ENCODE results near the gene CYTH3. TPM values are rescaled to one million over a fixed set of nuclear protein-coding genes. Genes with fewer than 3 reads are reported as not detected.

The CYTH3 gene
- total and polyA plus RNA-seq, 2 of the 8 experiments (the other 6 are each of a cell fraction or from before 2014, with no cell fraction given): 10.3 to 11.9 TPM

DNA sequence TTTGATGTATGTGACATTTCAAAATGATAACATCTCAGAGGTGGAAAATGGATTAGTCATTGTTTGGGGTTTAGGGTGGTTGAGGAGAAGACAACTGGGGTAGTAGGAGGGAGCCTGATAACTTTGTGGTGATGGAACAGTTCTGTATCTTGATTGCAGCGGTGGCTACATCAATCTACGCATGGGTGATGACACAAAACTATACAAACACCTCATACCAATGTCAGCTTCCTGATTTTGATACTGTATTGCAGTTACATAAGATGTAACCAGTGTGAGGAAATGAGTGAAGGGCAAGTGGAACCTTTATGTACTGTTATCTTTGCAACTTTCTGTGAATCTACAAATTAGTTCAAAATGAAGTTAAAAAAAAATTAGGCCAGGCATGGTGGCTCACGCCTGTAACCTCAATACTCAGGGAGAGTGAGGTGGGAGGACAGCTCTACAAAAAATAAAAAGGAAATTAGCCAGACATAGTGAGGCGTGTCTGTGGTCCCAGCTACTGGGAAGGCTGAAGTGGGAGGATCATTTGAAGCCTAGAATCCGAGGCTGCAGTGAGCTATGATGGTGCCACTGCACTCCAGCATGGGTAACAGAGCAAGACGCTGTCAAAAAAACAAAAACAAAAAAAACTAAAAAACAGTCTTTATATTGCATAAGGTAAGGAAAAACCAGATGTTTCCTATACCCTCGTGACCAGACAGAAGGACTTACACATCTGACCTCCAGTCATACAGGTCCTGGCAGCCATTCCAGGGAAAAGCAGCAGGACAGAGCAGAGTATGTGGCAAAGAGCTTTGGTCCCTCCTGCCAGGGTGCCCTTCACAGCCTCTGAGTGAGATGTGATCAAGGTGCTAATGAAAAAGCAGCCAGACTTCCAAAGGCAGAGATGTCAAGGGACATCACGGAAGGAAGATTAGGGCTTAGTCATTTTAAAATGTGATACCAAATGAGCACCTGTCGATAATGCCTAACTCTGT lies 50.8 kb downstream of the CYTH3 start:
- Histone ChIP-seq H2BK12ac (ENCODE audit: low read depth, low read length) (no peak overlapping the region), H3K56ac (replicated peaks; ENCODE audit: insufficient read length, low read depth, low read length) (no peak overlapping the region), H4K91ac (replicated peaks; ENCODE audit: insufficient read length, low read length) (no peak overlapping the region), H4K20me1 (replicated peaks in 1 of 2; ENCODE audit: control insufficient read depth in 1 of 2, insufficient read depth in 2 of 2, low read length in 2 of 2) (no peaks in the 10 kb centered on the region), H2BK120ac (replicated peaks; ENCODE audit: low read depth, low read length) (no peak overlapping the region), H3K23me2 (ENCODE audit: low read depth, low read length) (no peaks in the 10 kb centered on the region), H2BK5ac (ENCODE audit: low read depth, low read length) (no peak overlapping the region), H3K4me2 (ENCODE audit: insufficient read depth in 1 of 2, low read depth in 2 of 2, low read length in 2 of 2) (no peak overlapping the region), H4K8ac (ENCODE audit: extremely low read depth, insufficient read depth, low read length) (no peak overlapping the region), H3K23ac (ENCODE audit: insufficient read length) (no peak overlapping the region), H3K4ac (replicated peaks; ENCODE audit: insufficient read length, low read depth, low read length) (no peak overlapping the region), H3K79me2 (ENCODE audit: control insufficient read depth in 1 of 2, insufficient read depth in 2 of 2, low read length in 2 of 2) (peaks cover 0 to 2% of the 10 kb centered on the region in 2 experiments; a peak in 2 of 4 replicates), H3K18ac (ENCODE audit: extremely low read depth, low read length) (no peak overlapping the region), H2AFZ (ENCODE audit: low read length) (no peak overlapping the region), H3K9ac (replicated peaks in 1 of 4; ENCODE audit: extremely low read depth in 1 of 4, low read depth in 3 of 4, low read length in 3 of 4) (no peak overlapping the region), H3K27me3 (replicated peaks in 1 of 4; ENCODE audit: control insufficient read depth in 3 of 4, extremely low read depth in 1 of 4, insufficient read depth in 3 of 4, low read length in 3 of 4) (no peaks in the 10 kb centered on the region), H2BK20ac (ENCODE audit: low read length) (no peak overlapping the region), H3K4me3 (ENCODE audit: extremely low read depth in 1 of 4, insufficient read depth in 2 of 4, low read depth in 3 of 4, low read length in 4 of 4) (no peak overlapping the region), H2BK15ac (ENCODE audit: low read length) (no peak overlapping the region), H4K5ac (ENCODE audit: insufficient read length, low read depth, low read length) (no peak overlapping the region), H3K14ac (ENCODE audit: insufficient read length) (no peak overlapping the region), H3K4me1 (replicated peaks in 1 of 4; ENCODE audit: control insufficient read depth in 3 of 4, insufficient read depth in 4 of 4, low read length in 3 of 4) (no peaks in the 10 kb centered on the region), H3K79me1 (ENCODE audit: low read depth, low read length) (no peaks in the 10 kb centered on the region), H3K9me3 (ENCODE audit: insufficient read depth in 2 of 2, low read depth in 1 of 2, low read length in 1 of 2) (peaks cover 0 to 11% of the 10 kb centered on the region in 2 experiments; a peak in 2 of 4 replicates), H3K36me3 (ENCODE audit: control insufficient read depth in 2 of 4, insufficient read depth in 4 of 4, low read length in 3 of 4) (no peaks in the 10 kb centered on the region; a peak in 1 of 8 replicates), H3K27ac (ENCODE audit: low read depth, low read length) (no peak overlapping the region), H2AK5ac (ENCODE audit: low read depth, low read length) (no peak overlapping the region)
- POLR2A ChIA-PET (ENCODE audit: partially characterized antibody): no interaction called here
- CTCF ChIA-PET (ENCODE audit: partially characterized antibody): interaction anchor here (1.1 kb wide), 1 partner anchor 61 kb away, joined by 3 read pairs; no protein-coding TSS in a partner anchor
- 93% methylated on average over 9 of the region's 9 CpGs; no CpG with 5 or more reads in 1 of the 2 experiments for WGBS, 2 experiments (ENCODE audit: extremely low coverage in 1 of 2, insufficient coverage in 1 of 2, insufficient read length in 1 of 2, insufficient replicate concordance in 2 of 2, low coverage in 1 of 2, low lambda C conversion rate in 2 of 2, missing lambda C conversion rate in 1 of 2)
- TF ChIP-seq RXRA (IDR thresholded peaks at IDR 0.05; ENCODE audit: insufficient read depth, low read depth, low read length) (no peak), TBP (IDR thresholded peaks at IDR 0.05; ENCODE audit: low read depth, low read length) (no peak), PHF8 (conservative IDR thresholded peaks at IDR 0.05; ENCODE audit: low read depth, low read length) (no peak), SP4 (IDR thresholded peaks at IDR 0.05; ENCODE audit: low read length) (no peak)
- TF ChIP-seq, protein P1, sequence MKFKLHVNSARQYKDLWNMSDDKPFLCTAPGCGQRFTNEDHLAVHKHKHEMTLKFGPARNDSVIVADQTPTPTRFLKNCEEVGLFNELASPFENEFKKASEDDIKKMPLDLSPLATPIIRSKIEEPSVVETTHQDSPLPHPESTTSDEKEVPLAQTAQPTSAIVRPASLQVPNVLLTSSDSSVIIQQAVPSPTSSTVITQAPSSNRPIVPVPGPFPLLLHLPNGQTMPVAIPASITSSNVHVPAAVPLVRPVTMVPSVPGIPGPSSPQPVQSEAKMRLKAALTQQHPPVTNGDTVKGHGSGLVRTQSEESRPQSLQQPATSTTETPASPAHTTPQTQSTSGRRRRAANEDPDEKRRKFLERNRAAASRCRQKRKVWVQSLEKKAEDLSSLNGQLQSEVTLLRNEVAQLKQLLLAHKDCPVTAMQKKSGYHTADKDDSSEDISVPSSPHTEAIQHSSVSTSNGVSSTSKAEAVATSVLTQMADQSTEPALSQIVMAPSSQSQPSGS (IDR thresholded peaks at IDR 0.05; ENCODE audit: low read length): no peak
- FAIRE-seq (no peak), DNase-seq (ENCODE audit: low read depth in 1 of 2, low spot score in 2 of 2) (no peak)

Data from H1 (cell line).